ENCODE results near the gene DCDC1. TPM values are rescaled to one million over a fixed set of nuclear protein-coding genes. Genes with fewer than 3 reads are reported as not detected.

The DCDC1 gene
- total RNA-seq, 1 donor from 2014 or later = 6.9 TPM

DNA sequence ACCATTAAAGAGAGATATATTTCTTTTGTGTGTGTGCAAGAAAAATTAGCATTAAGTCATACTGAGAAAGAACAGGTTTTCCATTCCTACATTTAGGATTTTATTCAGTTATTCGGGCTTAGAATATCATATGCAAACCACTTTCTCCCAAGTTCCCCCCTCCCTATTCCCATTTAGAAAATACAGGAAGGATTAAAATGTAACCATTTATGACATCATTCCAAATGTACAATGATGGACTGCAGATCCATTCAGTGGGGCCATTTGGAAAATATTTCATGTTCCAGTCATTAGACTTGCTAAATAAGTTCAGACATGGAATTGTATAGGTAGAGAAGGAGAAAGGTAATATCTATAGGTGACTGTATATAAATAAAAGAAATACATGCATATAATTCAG, 554.8 kb downstream of the DCDC1 start:
- Mint-ChIP-seq H3K4me3 (ENCODE audit: low read depth) (no peak overlapping the region), H3K27ac (no peak overlapping the region), H3K27me3 (peaks cover 10% of the 10 kb centered on the region), H3K4me1 (ENCODE audit: low read depth) (no peaks in the 10 kb centered on the region), H3K9me3 (ENCODE audit: low read depth) (no peaks in the 10 kb centered on the region), H3K36me3 (ENCODE audit: insufficient read depth) (no peaks in the 10 kb centered on the region)
- DNase-seq (ENCODE audit: low spot score, unreplicated experiment) = no peak
- TF ChIP-seq, protein P1, sequence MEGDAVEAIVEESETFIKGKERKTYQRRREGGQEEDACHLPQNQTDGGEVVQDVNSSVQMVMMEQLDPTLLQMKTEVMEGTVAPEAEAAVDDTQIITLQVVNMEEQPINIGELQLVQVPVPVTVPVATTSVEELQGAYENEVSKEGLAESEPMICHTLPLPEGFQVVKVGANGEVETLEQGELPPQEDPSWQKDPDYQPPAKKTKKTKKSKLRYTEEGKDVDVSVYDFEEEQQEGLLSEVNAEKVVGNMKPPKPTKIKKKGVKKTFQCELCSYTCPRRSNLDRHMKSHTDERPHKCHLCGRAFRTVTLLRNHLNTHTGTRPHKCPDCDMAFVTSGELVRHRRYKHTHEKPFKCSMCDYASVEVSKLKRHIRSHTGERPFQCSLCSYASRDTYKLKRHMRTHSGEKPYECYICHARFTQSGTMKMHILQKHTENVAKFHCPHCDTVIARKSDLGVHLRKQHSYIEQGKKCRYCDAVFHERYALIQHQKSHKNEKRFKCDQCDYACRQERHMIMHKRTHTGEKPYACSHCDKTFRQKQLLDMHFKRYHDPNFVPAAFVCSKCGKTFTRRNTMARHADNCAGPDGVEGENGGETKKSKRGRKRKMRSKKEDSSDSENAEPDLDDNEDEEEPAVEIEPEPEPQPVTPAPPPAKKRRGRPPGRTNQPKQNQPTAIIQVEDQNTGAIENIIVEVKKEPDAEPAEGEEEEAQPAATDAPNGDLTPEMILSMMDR (IDR thresholded peaks at IDR 0.05; ENCODE audit: unreplicated experiment) = no peak

Other genes with a start within 250 kb of the DCDC1 start
- 21.9 and 27.2 TPM in 2 replicates for gene DNAJC24, start 121 bp upstream of the DCDC1 start, total RNA-seq
- gene IMMP1L, start 139.9 kb upstream of the DCDC1 start, total RNA-seq = 48.5 and 56.7 TPM in 2 replicates
- gene ELP4, start 140.0 kb upstream of the DCDC1 start, total RNA-seq = 21.5 and 23.4 TPM in 2 replicates